WTC11 (cell line): Measurements from ENCODE around the gene CRIP1.

ENCODE experiments used
- CBFB ChIP-seq: sonication (generic); formaldehyde crosslinking; IDR thresholded peaks from 2 replicates; pipeline ENCODE4 v1.8.1; 2022; ENCODE audit warnings: mild to moderate bottlenecking, low read depth, missing genetic modification reagents
- CTCF ChIP-seq: fragments of 200-600 bp; IDR thresholded peaks from 2 replicates; pipeline ENCODE4 v1.8.0; 2022; ENCODE audit warnings: antibody characterized with exemption
- FOXP4 ChIP-seq: sonication (generic); formaldehyde crosslinking; IDR thresholded peaks from 2 replicates; pipeline ENCODE4 v1.8.0; 2022; ENCODE audit warnings: mild to moderate bottlenecking, missing genetic modification reagents
- IRF1 ChIP-seq: sonication (generic); formaldehyde crosslinking; IDR thresholded peaks from 2 replicates; pipeline ENCODE4 v1.8.0; 2023; ENCODE audit warnings: missing genetic modification reagents
- IRF2 ChIP-seq: sonication (generic); formaldehyde crosslinking; IDR thresholded peaks from 2 replicates; pipeline ENCODE4 v1.8.0; 2022; ENCODE audit warnings: low read depth, missing genetic modification reagents, borderline replicate concordance
- SP1 ChIP-seq: sonication (generic); formaldehyde crosslinking; conservative IDR thresholded peaks from 2 replicates; pipeline ENCODE4 v1.8.1; 2022; ENCODE audit warnings: missing genetic modification reagents
- TEAD1 ChIP-seq: sonication (generic); formaldehyde crosslinking; IDR thresholded peaks from 2 replicates; pipeline ENCODE4 v1.8.0; 2022; ENCODE audit warnings: mild to moderate bottlenecking, missing genetic modification reagents
- TF ChIP-seq, protein P1 (sequence below): sonication (generic); formaldehyde crosslinking; IDR thresholded peaks from 2 replicates; pipeline ENCODE4 v1.8.1; 2022; ENCODE audit warnings: low read depth, mild to moderate bottlenecking, moderate library complexity, missing genetic modification reagents, borderline replicate concordance
- TF ChIP-seq, protein P2 (sequence below): fragments of 250-450 bp; sonication (Bioruptor Pico); IDR thresholded peaks from 2 replicates; pipeline ENCODE4 v1.9.0; 2021; ENCODE audit warnings: mild to moderate bottlenecking
- TF ChIP-seq, protein P3 (sequence below): sonication (generic); formaldehyde crosslinking; IDR thresholded peaks from 2 replicates; pipeline ENCODE4 v1.8.1; 2022; ENCODE audit warnings: mild to moderate bottlenecking, missing genetic modification reagents, moderate library complexity, borderline replicate concordance

- TF ChIP-seq, protein P1, sequence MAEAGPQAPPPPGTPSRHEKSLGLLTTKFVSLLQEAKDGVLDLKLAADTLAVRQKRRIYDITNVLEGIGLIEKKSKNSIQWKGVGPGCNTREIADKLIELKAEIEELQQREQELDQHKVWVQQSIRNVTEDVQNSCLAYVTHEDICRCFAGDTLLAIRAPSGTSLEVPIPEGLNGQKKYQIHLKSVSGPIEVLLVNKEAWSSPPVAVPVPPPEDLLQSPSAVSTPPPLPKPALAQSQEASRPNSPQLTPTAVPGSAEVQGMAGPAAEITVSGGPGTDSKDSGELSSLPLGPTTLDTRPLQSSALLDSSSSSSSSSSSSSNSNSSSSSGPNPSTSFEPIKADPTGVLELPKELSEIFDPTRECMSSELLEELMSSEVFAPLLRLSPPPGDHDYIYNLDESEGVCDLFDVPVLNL (CRISPR knock-in tag), result no peak
- TF ChIP-seq IRF1 (CRISPR knock-in tag), result no peak
- no peak for TF ChIP-seq CTCF
- TF ChIP-seq CBFB, result no peak
- TF ChIP-seq, protein P2, sequence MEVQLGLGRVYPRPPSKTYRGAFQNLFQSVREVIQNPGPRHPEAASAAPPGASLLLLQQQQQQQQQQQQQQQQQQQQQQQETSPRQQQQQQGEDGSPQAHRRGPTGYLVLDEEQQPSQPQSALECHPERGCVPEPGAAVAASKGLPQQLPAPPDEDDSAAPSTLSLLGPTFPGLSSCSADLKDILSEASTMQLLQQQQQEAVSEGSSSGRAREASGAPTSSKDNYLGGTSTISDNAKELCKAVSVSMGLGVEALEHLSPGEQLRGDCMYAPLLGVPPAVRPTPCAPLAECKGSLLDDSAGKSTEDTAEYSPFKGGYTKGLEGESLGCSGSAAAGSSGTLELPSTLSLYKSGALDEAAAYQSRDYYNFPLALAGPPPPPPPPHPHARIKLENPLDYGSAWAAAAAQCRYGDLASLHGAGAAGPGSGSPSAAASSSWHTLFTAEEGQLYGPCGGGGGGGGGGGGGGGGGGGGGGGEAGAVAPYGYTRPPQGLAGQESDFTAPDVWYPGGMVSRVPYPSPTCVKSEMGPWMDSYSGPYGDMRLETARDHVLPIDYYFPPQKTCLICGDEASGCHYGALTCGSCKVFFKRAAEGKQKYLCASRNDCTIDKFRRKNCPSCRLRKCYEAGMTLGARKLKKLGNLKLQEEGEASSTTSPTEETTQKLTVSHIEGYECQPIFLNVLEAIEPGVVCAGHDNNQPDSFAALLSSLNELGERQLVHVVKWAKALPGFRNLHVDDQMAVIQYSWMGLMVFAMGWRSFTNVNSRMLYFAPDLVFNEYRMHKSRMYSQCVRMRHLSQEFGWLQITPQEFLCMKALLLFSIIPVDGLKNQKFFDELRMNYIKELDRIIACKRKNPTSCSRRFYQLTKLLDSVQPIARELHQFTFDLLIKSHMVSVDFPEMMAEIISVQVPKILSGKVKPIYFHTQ (CRISPR knock-in tag), result no peak
- no peak for TF ChIP-seq FOXP4 (CRISPR knock-in tag)
- TF ChIP-seq, protein P3, sequence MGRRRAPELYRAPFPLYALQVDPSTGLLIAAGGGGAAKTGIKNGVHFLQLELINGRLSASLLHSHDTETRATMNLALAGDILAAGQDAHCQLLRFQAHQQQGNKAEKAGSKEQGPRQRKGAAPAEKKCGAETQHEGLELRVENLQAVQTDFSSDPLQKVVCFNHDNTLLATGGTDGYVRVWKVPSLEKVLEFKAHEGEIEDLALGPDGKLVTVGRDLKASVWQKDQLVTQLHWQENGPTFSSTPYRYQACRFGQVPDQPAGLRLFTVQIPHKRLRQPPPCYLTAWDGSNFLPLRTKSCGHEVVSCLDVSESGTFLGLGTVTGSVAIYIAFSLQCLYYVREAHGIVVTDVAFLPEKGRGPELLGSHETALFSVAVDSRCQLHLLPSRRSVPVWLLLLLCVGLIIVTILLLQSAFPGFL, result no peak
- no peak for TF ChIP-seq SP1
- TF ChIP-seq TEAD1 (CRISPR knock-in tag), result no peak
- TF ChIP-seq IRF2, result no peak
Observed at GRCh38 chr14:105486974-105487448, 325 bp downstream of the CRIP1 start.
